Astrocyte (in vitro differentiated cells and primary cell): ENCODE data around the gene TCF3. TPM values are rescaled to one million over a fixed set of nuclear protein-coding genes. Genes with fewer than 3 reads are reported as not detected.

Source experiments
- DNase-seq: peaks from one replicate; pipeline ENCODE4 v3.0.0-alpha.2; 2010; ENCODE audit warnings: low read depth
- FAIRE-seq: peaks from 2 replicates; lab custom pipeline; 2011; peaks lifted over from hg19 to GRCh38; lab: Jason Lieb, UNC
- H2AFZ ChIP-seq: 2 replicates; pipeline ENCODE4 v1.6.0; 2012; ENCODE audit warnings: low read depth, low read length, inconsistent platforms
- H3K27ac ChIP-seq: 2 replicates; pipeline ENCODE4 v1.5.1; 2011; ENCODE audit warnings: low read depth, low read length, inconsistent platforms
- H3K27me3 ChIP-seq: 2 replicates; pipeline ENCODE4 v1.6.0; 2011; ENCODE audit warnings: low read length, inconsistent platforms; ENCODE audit not compliant: insufficient read depth
- H3K36me3 ChIP-seq: 2 replicates; pipeline ENCODE4 v1.5.1; 2011; ENCODE audit warnings: low read length, inconsistent platforms; ENCODE audit not compliant: insufficient read depth
- H3K4me1 ChIP-seq: 2 replicates; pipeline ENCODE4 v1.5.1; 2011; ENCODE audit warnings: low read length, inconsistent platforms; ENCODE audit not compliant: insufficient read depth
- H3K4me2 ChIP-seq: 2 replicates; pipeline ENCODE4 v1.6.0; 2012; ENCODE audit warnings: low read length, inconsistent platforms
- H3K4me3 ChIP-seq: 2 replicates; pipeline ENCODE4 v1.5.1; 2011; ENCODE audit warnings: low read depth, mild to moderate bottlenecking, low read length, inconsistent platforms; ENCODE audit not compliant: insufficient read depth
- H3K79me2 ChIP-seq: 2 replicates; pipeline ENCODE4 v1.6.0; 2012; ENCODE audit warnings: mild to moderate bottlenecking, low read length, inconsistent platforms; ENCODE audit not compliant: insufficient read depth
- H3K9ac ChIP-seq: 2 replicates; pipeline ENCODE4 v1.6.0; 2012; ENCODE audit warnings: mild to moderate bottlenecking, low read length, inconsistent platforms
- H3K9me3 ChIP-seq: 2 replicates; pipeline ENCODE4 v1.5.1; 2012; ENCODE audit warnings: low read depth, mild to moderate bottlenecking, low read length, inconsistent platforms; ENCODE audit not compliant: insufficient read depth
- H4K20me1 ChIP-seq: 2 replicates; pipeline ENCODE4 v1.6.0; 2012; ENCODE audit warnings: low read length, inconsistent platforms; ENCODE audit not compliant: insufficient read depth
- H3K27ac Mint-ChIP-seq: one replicate; pipeline ENCODE4 v1.8.0; 2021; ENCODE audit warnings: mild to moderate bottlenecking, mixed read lengths; ENCODE audit not compliant: unreplicated experiment
- H3K27me3 Mint-ChIP-seq: one replicate; pipeline ENCODE4 v1.8.0; 2021; ENCODE audit warnings: low read depth, mixed read lengths; ENCODE audit not compliant: unreplicated experiment
- H3K36me3 Mint-ChIP-seq: one replicate; pipeline ENCODE4 v1.8.0; 2021; ENCODE audit warnings: low read depth, mixed read lengths; ENCODE audit not compliant: unreplicated experiment
- H3K4me1 Mint-ChIP-seq: one replicate; pipeline ENCODE4 v1.8.0; 2021; ENCODE audit warnings: low read depth, mixed read lengths; ENCODE audit not compliant: unreplicated experiment
- H3K4me3 Mint-ChIP-seq: one replicate; pipeline ENCODE4 v1.8.0; 2021; ENCODE audit warnings: mild to moderate bottlenecking, moderate library complexity, mixed read lengths; ENCODE audit not compliant: unreplicated experiment
- H3K9me3 Mint-ChIP-seq: one replicate; pipeline ENCODE4 v1.8.0; 2021; ENCODE audit warnings: mild to moderate bottlenecking, mixed read lengths; ENCODE audit not compliant: unreplicated experiment
- EZH2 ChIP-seq: IDR thresholded peaks from 2 replicates; pipeline ENCODE4 v1.6.1; 2012; ENCODE audit warnings: mild to moderate bottlenecking, low read length, inconsistent platforms; ENCODE audit not compliant: insufficient read depth
- total RNA-seq: library from RNA; stranded (reverse); gene quantifications from 2 replicates; pipeline ENCODE4 v1.2.1, GENCODE V29; 2021
- TF ChIP-seq, protein P1 (sequence below): IDR thresholded peaks from 2 replicates; pipeline ENCODE4 v1.5.1; 2011; ENCODE audit warnings: low read depth, mild to moderate bottlenecking, inconsistent platforms, low read length, moderate library complexity; ENCODE audit not compliant: insufficient read depth

The TCF3 gene
- total RNA-seq, 1 donor from 2014 or later = 173 TPM

DNA sequence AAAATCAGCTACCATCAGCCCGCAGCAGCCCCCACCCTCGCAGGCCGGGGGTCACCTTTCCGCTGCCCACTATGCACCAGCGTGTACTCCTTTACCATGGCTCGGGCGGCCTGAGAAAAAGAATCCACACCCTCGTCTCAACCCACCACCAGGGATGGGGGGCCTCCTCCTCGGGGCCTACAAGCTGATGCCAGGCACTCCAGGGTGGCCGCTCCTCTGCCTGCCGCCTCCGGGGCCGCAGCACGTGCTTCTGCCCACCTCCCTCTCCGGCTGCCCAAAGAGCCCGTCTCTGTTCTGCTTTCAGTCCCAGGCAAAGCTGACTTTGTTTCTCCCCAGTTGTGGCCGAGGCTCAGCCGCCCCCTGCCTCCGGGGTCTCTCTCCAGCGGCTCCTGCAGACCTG, 73.2 kb downstream of the TCF3 start:
- H3K27ac Mint-ChIP-seq = no peak overlapping the region
- FAIRE-seq = no peak

DNA sequence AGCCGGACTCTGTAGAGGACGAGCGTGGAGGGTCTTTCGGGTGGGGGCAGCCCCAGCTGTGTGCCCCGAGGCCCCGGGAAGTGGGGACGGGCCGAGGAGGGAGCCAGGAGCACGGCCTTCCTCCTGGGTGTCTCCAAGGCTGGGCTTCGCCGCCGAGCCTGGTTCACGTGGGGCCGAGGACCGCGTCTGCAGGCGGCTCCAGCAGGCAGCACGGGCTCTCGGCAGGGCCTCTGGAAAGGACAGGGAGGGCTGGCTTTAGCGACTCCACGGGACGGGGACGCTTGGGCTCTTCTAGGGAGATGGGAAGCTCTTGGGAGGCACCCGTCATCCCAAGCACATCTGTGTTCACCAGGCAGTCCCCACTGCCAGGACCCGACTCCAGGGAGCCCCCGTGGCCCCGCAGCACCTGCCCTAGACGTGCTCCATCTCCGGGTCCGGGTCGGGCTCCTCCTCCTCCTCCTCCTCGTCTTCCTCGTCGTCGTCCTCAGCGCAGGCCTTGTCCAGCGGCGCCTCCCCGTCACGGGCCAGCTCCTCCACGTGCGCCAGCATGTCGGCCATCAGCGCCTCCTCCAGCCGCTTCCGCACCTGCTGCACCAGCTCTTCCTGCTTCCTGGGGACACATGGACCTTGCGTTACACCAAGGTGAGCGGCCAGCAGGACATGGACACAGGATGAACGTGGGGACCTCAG, 74.3 kb downstream of the TCF3 start:
- no peaks in the 10 kb centered on the region for H3K4me1 Mint-ChIP-seq
- no peak for DNase-seq
- TF ChIP-seq, protein P1, sequence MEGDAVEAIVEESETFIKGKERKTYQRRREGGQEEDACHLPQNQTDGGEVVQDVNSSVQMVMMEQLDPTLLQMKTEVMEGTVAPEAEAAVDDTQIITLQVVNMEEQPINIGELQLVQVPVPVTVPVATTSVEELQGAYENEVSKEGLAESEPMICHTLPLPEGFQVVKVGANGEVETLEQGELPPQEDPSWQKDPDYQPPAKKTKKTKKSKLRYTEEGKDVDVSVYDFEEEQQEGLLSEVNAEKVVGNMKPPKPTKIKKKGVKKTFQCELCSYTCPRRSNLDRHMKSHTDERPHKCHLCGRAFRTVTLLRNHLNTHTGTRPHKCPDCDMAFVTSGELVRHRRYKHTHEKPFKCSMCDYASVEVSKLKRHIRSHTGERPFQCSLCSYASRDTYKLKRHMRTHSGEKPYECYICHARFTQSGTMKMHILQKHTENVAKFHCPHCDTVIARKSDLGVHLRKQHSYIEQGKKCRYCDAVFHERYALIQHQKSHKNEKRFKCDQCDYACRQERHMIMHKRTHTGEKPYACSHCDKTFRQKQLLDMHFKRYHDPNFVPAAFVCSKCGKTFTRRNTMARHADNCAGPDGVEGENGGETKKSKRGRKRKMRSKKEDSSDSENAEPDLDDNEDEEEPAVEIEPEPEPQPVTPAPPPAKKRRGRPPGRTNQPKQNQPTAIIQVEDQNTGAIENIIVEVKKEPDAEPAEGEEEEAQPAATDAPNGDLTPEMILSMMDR = no peak
- no peak for TF ChIP-seq EZH2

More for the DNA sequence above, 73.2 kb downstream of the TCF3 start:
- Mint-ChIP-seq H3K36me3 (peaks cover 10% of the 10 kb centered on the region), H3K4me1 (no peaks in the 10 kb centered on the region), H3K9me3 (no peaks in the 10 kb centered on the region), H3K4me3 (no peak overlapping the region), H3K27me3 (no peaks in the 10 kb centered on the region)
- Histone ChIP-seq H2AFZ (no peak overlapping the region), H3K27ac (no peak overlapping the region), H3K4me3 (no peak overlapping the region), H4K20me1 (peaks cover 11% of the 10 kb centered on the region), H3K27me3 (no peaks in the 10 kb centered on the region), H3K9me3 (no peaks in the 10 kb centered on the region), H3K79me2 (peaks cover under 1% of the 10 kb centered on the region), H3K4me1 (no peaks in the 10 kb centered on the region), H3K4me2 (no peak overlapping the region), H3K36me3 (peaks cover 8% of the 10 kb centered on the region), H3K9ac (no peak overlapping the region)
- no peak for TF ChIP-seq EZH2
- TF ChIP-seq, protein P1 = no peak
- no peak for DNase-seq

More for the DNA sequence above, 74.3 kb downstream of the TCF3 start:
- no peak overlapping the region for H3K27ac Mint-ChIP-seq
- Histone ChIP-seq H3K4me2 (no peak overlapping the region), H3K27me3 (no peaks in the 10 kb centered on the region), H3K4me3 (no peak overlapping the region), H3K9ac (no peak overlapping the region), H3K4me1 (no peaks in the 10 kb centered on the region), H2AFZ (no peak overlapping the region), H3K9me3 (no peaks in the 10 kb centered on the region), H3K79me2 (no peaks in the 10 kb centered on the region), H4K20me1 (peaks cover 11% of the 10 kb centered on the region), H3K27ac (no peak overlapping the region), H3K36me3 (peaks cover 4% of the 10 kb centered on the region)
- peaks cover 8% of the 10 kb centered on the region for H3K36me3 Mint-ChIP-seq
- no peak overlapping the region for H3K4me3 Mint-ChIP-seq
- no peak for FAIRE-seq
- no peaks in the 10 kb centered on the region for H3K27me3 Mint-ChIP-seq
- H3K9me3 Mint-ChIP-seq = no peaks in the 10 kb centered on the region
